ENCODE measurements around the gene ELOA. TPM values are rescaled to one million over a fixed set of nuclear protein-coding genes. Genes with fewer than 3 reads are reported as not detected.

ELOA gene
- total RNA-seq, 4 donors from 2014 or later = 33.3 to 49.9 (median 40.5) TPM

DNA sequence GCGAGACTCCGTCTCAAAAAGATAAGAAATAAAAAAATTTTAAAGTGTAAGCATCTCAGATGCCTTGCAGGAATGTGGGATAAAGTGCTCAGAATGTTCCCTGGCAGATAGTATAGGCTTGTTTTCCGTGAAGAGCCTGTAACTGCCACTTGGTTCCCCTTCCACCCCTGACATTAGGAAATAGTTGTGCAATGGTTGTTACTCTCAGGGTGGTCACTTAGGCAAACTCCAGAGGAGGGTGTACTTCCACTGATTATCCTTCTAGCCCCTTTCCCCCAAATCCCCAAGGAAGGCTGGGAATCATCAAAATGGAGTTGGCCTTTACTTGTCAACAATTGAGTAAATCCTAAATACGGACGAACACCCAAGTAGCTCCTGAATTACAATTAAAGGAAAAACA lies 41.3 kb upstream of the ELOA start:
- Histone ChIP-seq H3K27ac (no peak overlapping the region), H3K27me3 (no peaks in the 10 kb centered on the region), H3K4me1 (no peaks in the 10 kb centered on the region), H3K4me3 (replicated peaks in 1 of 3) (no peak overlapping the region), H3K9me3 (no peaks in the 10 kb centered on the region), H3K36me3 (peaks cover 34 to 45% of the 10 kb centered on the region in 2 donors)
- intact Hi-C loops (cut with DNase I) = no loop called here
- TF ChIP-seq, protein P1, sequence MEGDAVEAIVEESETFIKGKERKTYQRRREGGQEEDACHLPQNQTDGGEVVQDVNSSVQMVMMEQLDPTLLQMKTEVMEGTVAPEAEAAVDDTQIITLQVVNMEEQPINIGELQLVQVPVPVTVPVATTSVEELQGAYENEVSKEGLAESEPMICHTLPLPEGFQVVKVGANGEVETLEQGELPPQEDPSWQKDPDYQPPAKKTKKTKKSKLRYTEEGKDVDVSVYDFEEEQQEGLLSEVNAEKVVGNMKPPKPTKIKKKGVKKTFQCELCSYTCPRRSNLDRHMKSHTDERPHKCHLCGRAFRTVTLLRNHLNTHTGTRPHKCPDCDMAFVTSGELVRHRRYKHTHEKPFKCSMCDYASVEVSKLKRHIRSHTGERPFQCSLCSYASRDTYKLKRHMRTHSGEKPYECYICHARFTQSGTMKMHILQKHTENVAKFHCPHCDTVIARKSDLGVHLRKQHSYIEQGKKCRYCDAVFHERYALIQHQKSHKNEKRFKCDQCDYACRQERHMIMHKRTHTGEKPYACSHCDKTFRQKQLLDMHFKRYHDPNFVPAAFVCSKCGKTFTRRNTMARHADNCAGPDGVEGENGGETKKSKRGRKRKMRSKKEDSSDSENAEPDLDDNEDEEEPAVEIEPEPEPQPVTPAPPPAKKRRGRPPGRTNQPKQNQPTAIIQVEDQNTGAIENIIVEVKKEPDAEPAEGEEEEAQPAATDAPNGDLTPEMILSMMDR (IDR thresholded peaks at IDR 0.05) = no peak
- TF ChIP-seq POLR2A (IDR thresholded peaks at IDR 0.05) = no peak
- DNase-seq = no peak
- 88 to 90% methylated on average over 5 of the region's 5 CpGs for WGBS, 2 donors

DNA sequence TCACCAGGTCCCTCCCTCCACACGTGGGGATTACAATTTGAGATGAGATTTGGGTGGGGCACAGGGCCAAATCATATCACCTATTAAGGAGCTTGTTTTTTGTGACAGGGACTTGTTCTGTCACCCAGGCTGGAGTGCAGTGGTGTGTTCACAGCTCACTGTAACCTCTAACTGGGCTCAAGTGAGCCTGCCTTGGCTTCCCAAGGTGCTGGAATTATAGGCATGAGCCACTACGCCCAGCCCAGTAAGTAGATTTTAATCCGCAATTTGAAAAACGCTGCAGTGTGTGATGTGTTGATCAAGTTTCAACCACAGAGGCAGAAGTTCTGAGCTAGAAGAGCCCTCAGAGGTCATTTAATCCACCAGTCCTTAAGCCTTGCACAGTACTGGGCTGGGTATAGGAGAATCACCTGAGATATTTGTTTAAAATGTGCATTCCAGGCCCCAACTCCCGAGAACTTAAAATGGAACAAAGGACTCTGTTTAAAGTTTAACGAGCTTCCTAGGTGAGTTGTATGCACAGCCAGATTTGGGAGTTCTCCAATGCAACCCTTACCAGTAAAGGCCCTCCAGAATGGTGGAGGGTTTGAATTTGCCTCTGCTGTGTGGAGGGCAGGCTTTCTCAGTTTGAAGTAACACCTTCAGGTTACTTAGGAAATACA lies 38.3 kb upstream of the ELOA start:
- no peak overlapping the region for H3K27ac ChIP-seq
- intact Hi-C loops (cut with DNase I) = no loop called here
- 63 to 68% methylated on average over 6 of the region's 6 CpGs for WGBS, 2 donors
- no peak for DNase-seq
- H3K4me3 ChIP-seq (replicated peaks in 1 of 3) = no peak overlapping the region
- H3K27me3 ChIP-seq = no peaks in the 10 kb centered on the region
- TF ChIP-seq POLR2A (IDR thresholded peaks at IDR 0.05) = no peak
- TF ChIP-seq, protein P1 (IDR thresholded peaks at IDR 0.05) = no peak
- no peaks in the 10 kb centered on the region for H3K4me1 ChIP-seq
- peaks cover 13 to 20% of the 10 kb centered on the region in 2 donors for H3K36me3 ChIP-seq
- no peaks in the 10 kb centered on the region for H3K9me3 ChIP-seq

DNA sequence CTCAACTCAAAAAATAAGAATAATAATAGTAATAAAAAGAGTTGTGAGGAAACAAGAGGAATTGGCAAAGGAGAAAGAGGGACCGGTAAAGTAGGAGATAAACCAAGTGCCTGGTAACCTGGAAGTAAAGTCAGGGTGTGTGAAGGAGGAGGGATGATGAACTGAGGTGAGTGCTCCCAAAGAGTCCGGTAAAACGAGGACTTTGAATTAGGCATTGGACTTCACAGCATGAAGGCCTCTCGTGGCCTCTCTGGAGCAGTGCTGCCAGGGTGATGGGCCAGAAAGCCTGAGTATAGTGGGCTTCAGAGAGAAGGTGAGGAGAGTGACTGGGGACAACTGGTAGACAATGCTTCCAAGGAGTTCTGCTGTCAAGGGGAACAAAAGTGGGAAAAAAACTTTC lies 34.0 kb upstream of the ELOA start:
- intact Hi-C loops (cut with DNase I) = no loop called here
- DNase-seq = no peak
- 81 to 94% methylated on average over 4 of the region's 4 CpGs for WGBS, 2 donors
- no peaks in the 10 kb centered on the region for H3K36me3 ChIP-seq
- no peak overlapping the region for H3K27ac ChIP-seq
- no peaks in the 10 kb centered on the region for H3K9me3 ChIP-seq
- TF ChIP-seq POLR2A (IDR thresholded peaks at IDR 0.05) = no peak
- TF ChIP-seq, protein P1 (IDR thresholded peaks at IDR 0.05) = no peak
- no peak overlapping the region for H3K4me3 ChIP-seq (replicated peaks in 1 of 3)
- H3K27me3 ChIP-seq = no peaks in the 10 kb centered on the region
- no peaks in the 10 kb centered on the region for H3K4me1 ChIP-seq

DNA sequence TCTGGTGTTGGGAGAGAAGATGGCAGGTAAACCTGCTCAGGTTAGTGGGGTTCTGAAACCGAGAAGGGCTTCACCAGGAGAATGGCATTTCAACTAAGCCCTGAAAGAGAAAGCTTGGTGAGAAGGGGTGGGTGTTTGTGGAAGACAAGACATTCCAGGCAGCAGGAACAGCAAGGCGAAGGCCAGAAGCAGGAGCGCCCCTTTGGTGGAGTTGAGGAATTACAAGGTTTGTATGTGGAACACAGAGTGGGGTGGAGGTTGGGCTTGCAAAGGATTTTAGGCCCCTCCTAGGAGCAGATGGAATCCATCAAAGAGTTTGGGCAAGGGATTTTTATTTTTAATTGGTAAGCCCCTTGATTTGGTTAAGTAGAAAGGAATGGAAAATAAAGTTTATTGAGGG lies 24.8 kb upstream of the ELOA start:
- intact Hi-C loops (cut with DNase I) = no loop called here
- Histone ChIP-seq H3K4me3 (replicated peaks in 1 of 3) (no peak overlapping the region), H3K27ac (no peak overlapping the region), H3K27me3 (no peaks in the 10 kb centered on the region), H3K36me3 (no peaks in the 10 kb centered on the region), H3K9me3 (no peaks in the 10 kb centered on the region), H3K4me1 (no peaks in the 10 kb centered on the region)
- TF ChIP-seq, protein P1 (IDR thresholded peaks at IDR 0.05) = peak in 3 of 6 experiments; percentile 34 to 47 (median 38)
- no peak for TF ChIP-seq POLR2A (IDR thresholded peaks at IDR 0.05)
- DNase-seq = peak; percentile 5 to 22
- WGBS, 2 donors = 65 to 67% methylated on average over 3 of the region's 3 CpGs

DNA sequence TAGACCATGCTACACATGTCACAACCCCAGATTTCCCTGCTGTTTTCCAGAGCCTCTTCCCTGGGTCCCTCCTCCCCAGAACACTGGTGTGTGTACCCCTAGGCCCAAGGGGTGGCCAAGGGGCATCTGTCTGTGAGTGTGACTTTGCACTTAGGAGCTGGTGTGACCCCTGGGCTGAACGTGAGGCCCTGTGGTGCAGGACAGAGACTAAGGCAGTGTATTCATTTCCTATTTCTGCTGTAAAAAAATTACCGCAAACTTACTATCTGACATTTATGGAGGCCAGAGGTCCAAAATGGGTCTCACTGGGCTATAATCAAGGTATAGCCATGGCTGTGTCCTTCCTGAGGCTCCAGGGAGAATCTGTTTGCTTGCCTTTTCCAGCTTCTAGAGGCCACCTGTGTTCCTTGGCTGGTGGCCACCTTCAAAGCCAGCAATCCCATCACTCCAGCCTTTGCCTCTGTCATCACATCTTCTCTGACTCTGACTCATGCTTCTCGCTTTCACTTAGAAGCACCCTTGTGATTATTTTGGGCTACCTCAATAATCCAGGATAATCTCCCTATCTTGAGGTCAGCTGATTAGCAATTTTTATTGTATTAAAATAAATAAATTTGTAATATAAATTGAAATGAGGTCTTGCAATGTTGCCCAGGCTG lies 24.0 kb upstream of the ELOA start:
- Histone ChIP-seq H3K36me3 (no peaks in the 10 kb centered on the region), H3K4me3 (replicated peaks in 1 of 3) (no peak overlapping the region), H3K4me1 (no peaks in the 10 kb centered on the region), H3K27me3 (no peaks in the 10 kb centered on the region), H3K27ac (no peak overlapping the region), H3K9me3 (no peaks in the 10 kb centered on the region)
- intact Hi-C loops (cut with DNase I) = no loop called here
- WGBS, 2 donors = 86 to 95% methylated on average over 3 of the region's 3 CpGs
- no peak for DNase-seq
- TF ChIP-seq, protein P1 (IDR thresholded peaks at IDR 0.05) = no peak
- no peak for TF ChIP-seq POLR2A (IDR thresholded peaks at IDR 0.05)
